Heart left ventricle (tissue), 13 donors: Measurements from ENCODE around the gene RFX5.

Experiments
- CTCF ChIP-seq, 12 donors: fragments of 200-600 bp; sonication (generic) in 4 of 12; IDR thresholded peaks; one replicate each; pipeline versions ENCODE4 v1.5.0 to v1.8.0; 2018 to 2022; ENCODE audit warnings: antibody characterized with exemption in 12 of 12, mild to moderate bottlenecking in 5 of 12
- POLR2A ChIP-seq, 2 donors: fragments of 450-650 bp; IDR thresholded peaks; one replicate each; pipeline ENCODE4 v1.6.1; 2017; ENCODE audit warnings: antibody characterized with exemption in 2 of 2, mild to moderate bottlenecking in 2 of 2, moderate library complexity in 2 of 2
- donor health status: ischemic (EF 13 %, LVEDD 7.1; RV severe dilation, severe dysfunction).
- donor health status: DM: no; HTN: yes; CAD: no.
- donor health status: DM: no; HTN: no; CAD: no.
- donor health status: ischemic (EF 25% LVEDD 6.9; RV normal size, moderate dysfunction).
- donor health status: ischemic (EF 25% LVEDD 5.7; RV mildly dilated, moderate dysfunction).
- donor health status: ischemic (EF 35%, LVEDD 5.7; RV mildly dilated, moderate dysfunction).
- donor health status: nonischemic (EF 11% LVEDD 7.7; RV severe dilation, severe dysfunction).
- donor health status: DM: yes; HTN: yes; CAD: no.
- donor health status: PGD.
- donor health status: ischemic (EF 29% LVEDD 5.4; RV normal size, mild dysfunction).
- donor health status: nonischemic (EF 23%, LVEDD 6.1; RV moderate dilation, normal function).

- TF ChIP-seq CTCF (IDR thresholded peaks at IDR 0.05) (no peak), POLR2A (IDR thresholded peaks at IDR 0.05) (no peak)
These were observed 54.6 kb downstream of the RFX5 start for GRCh38 chr1:151292207-151293030.
